K562 (cell line): ENCODE results near the gene CADPS2.

Experiments used
- CTCF ChIP-seq, 3 experiments: IDR thresholded peaks in 2 of 3; conservative IDR thresholded peaks in 1 of 3; 2 replicates each; pipeline ENCODE4 v1.5.1; 2011 to 2012; ENCODE audit warnings: low read length in 3 of 3, mild to moderate bottlenecking in 3 of 3, control low read depth in 2 of 3, improper control_type of control experiment in 1 of 3, inconsistent platforms in 1 of 3, low read depth in 1 of 3, mixed read lengths in 1 of 3, moderate library complexity in 1 of 3; ENCODE audit not compliant: insufficient read depth in 2 of 3
- EP300 ChIP-seq: IDR thresholded peaks from 2 replicates; pipeline ENCODE4 v1.6.1; 2012; ENCODE audit warnings: low read length, improper control_type of control experiment
- HNRNPL ChIP-seq: fragments of 200-400 bp; formaldehyde crosslinking; IDR thresholded peaks from 2 replicates; pipeline ENCODE4 v1.6.1; 2017; ENCODE audit warnings: low read depth, mild to moderate bottlenecking, low read length
- KDM1A ChIP-seq, 2 experiments: fragments of 450-650 bp; IDR thresholded peaks; 2 replicates each; pipeline ENCODE4 v1.6.1; 2016; ENCODE audit warnings: mild to moderate bottlenecking in 2 of 2
- POLR3A ChIP-seq: IDR thresholded peaks from 2 replicates; pipeline ENCODE4 v1.6.1; 2011; ENCODE audit warnings: borderline replicate concordance, mild to moderate bottlenecking, moderate library complexity; ENCODE audit not compliant: insufficient read length, insufficient read depth; ENCODE audit errors: extremely low read depth
- TEAD4 ChIP-seq, 2 experiments: sonication (generic) in 1 of 2; formaldehyde crosslinking in 1 of 2; IDR thresholded peaks; 2 replicates each; pipeline versions ENCODE4 v1.6.1 to v1.8.0; 2012 to 2022; ENCODE audit warnings: borderline replicate concordance in 1 of 2, inconsistent platforms in 1 of 2, low read length in 1 of 2, mild to moderate bottlenecking in 1 of 2, missing genetic modification reagents in 1 of 2
- ZNF274 ChIP-seq: IDR thresholded peaks from 2 replicates; pipeline ENCODE4 v1.6.1; 2011; ENCODE audit warnings: low read depth, mild to moderate bottlenecking, low read length, moderate library complexity, borderline replicate concordance
- ZNF449 ChIP-seq: fragments of 250-450 bp; sonication (Bioruptor Pico); IDR thresholded peaks from 2 replicates; pipeline ENCODE4 v1.8.0; 2022; ENCODE audit warnings: moderate library complexity, mild to moderate bottlenecking, inconsistent platforms

- TF ChIP-seq ZNF449 (CRISPR knock-in tag), result no peak
- no peak for TF ChIP-seq CTCF (IDR thresholded peaks at IDR 0.05 in 2 of 3, conservative IDR thresholded peaks at IDR 0.05 in 1 of 3; ENCODE audit: insufficient read depth in 2 of 3, low read depth in 1 of 3, low read length in 3 of 3)
- TF ChIP-seq TEAD4 (IDR thresholded peaks at IDR 0.05; ENCODE audit: low read length), result no peak
- TF ChIP-seq TEAD4 (CRISPR knock-in tag; IDR thresholded peaks at IDR 0.05; ENCODE audit: borderline replicate concordance), result no peak
- no peak for TF ChIP-seq HNRNPL
- TF ChIP-seq POLR3A, result no peak
- no peak for TF ChIP-seq ZNF274
- TF ChIP-seq EP300, result no peak
- TF ChIP-seq KDM1A (IDR thresholded peaks at IDR 0.05), result no peak
These were observed 297.6 kb downstream of the CADPS2 start for GRCh38 chr7:122588621-122589020.
